HCT116 (cell line): ENCODE measurements around the gene ADAM23.

Experiments used
- ELF1 ChIP-seq: IDR thresholded peaks from 2 replicates; pipeline ENCODE4 v1.6.1; 2012; ENCODE audit warnings: low read depth, borderline replicate concordance
- EZH2 ChIP-seq: fragments of 200-600 bp; sonication (generic); IDR thresholded peaks from 2 replicates; pipeline ENCODE4 v1.6.1; 2017; ENCODE audit warnings: antibody characterized with exemption, mixed run types
- EZH2phosphoT487 ChIP-seq: fragments of 200-600 bp; IDR thresholded peaks from 2 replicates; pipeline ENCODE4 v1.6.1; 2018; ENCODE audit warnings: antibody characterized with exemption, borderline replicate concordance
- JUND ChIP-seq: IDR thresholded peaks from 2 replicates; pipeline ENCODE4 v1.6.1; 2012
- POLR2A ChIP-seq: IDR thresholded peaks from 2 replicates; pipeline ENCODE4 v1.7.0; 2011; ENCODE audit warnings: borderline replicate concordance; ENCODE audit not compliant: insufficient read depth, insufficient read length; ENCODE audit errors: extremely low read depth
- POLR2AphosphoS5 ChIP-seq: IDR thresholded peaks from 2 replicates; pipeline ENCODE4 v1.6.1; 2011; ENCODE audit warnings: mild to moderate bottlenecking, low read depth, low read length, moderate library complexity
- SRF ChIP-seq: IDR thresholded peaks from 2 replicates; pipeline ENCODE4 v1.6.1; 2012; ENCODE audit warnings: low read depth
- YY1 ChIP-seq: IDR thresholded peaks from 2 replicates; pipeline ENCODE4 v1.6.1; 2011; ENCODE audit warnings: low read length, low read depth, moderate library complexity, mild to moderate bottlenecking; ENCODE audit not compliant: insufficient replicate concordance; ENCODE audit errors: extremely low read depth
- TF ChIP-seq, protein P1 (sequence below), 3 experiments: fragments of 200-600 bp in 1 of 3; sonication (generic) in 1 of 3; IDR thresholded peaks in 2 of 3; conservative IDR thresholded peaks in 1 of 3; 2 replicates each; pipeline ENCODE4 v1.5.1; 2012 to 2017; ENCODE audit warnings: low read depth in 2 of 3, low read length in 2 of 3, antibody characterized with exemption in 1 of 3, borderline replicate concordance in 1 of 3, control low read depth in 1 of 3, mild to moderate bottlenecking in 1 of 3, mixed read lengths in 1 of 3, mixed run types in 1 of 3, moderate library complexity in 1 of 3; ENCODE audit not compliant: insufficient read depth in 1 of 3
- TF ChIP-seq, protein P2 (sequence below): IDR thresholded peaks from 2 replicates; pipeline ENCODE4 v1.6.1; 2012; ENCODE audit warnings: low read depth
- TF ChIP-seq, protein P3 (sequence below): IDR thresholded peaks from 2 replicates; pipeline ENCODE4 v1.6.1; 2012

DNA sequence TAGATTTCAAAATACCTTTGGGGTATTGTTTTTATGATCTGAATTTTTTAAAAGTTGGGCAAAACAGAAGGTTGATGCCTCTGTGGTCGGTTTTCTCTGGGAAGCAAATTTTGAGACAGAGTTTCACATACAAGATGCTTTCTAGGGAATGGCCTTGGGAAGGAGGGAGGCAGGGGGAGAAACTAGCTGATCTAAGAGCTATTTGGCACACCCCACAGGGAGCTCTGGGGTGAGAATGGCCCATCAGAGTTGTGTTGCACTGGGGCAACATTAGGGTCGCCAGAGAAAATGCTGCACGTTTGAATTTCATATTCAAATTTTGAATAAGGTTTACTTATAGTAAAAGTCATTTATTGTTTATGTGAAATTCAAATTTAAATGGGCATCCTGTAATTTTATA is 11.9 kb upstream of the ADAM23 start:
- TF ChIP-seq POLR2A (no peak), EZH2phosphoT487 (no peak), POLR2AphosphoS5 (no peak), JUND (no peak), SRF (no peak), YY1 (no peak), EZH2 (no peak), ELF1 (no peak)
- TF ChIP-seq, protein P1, sequence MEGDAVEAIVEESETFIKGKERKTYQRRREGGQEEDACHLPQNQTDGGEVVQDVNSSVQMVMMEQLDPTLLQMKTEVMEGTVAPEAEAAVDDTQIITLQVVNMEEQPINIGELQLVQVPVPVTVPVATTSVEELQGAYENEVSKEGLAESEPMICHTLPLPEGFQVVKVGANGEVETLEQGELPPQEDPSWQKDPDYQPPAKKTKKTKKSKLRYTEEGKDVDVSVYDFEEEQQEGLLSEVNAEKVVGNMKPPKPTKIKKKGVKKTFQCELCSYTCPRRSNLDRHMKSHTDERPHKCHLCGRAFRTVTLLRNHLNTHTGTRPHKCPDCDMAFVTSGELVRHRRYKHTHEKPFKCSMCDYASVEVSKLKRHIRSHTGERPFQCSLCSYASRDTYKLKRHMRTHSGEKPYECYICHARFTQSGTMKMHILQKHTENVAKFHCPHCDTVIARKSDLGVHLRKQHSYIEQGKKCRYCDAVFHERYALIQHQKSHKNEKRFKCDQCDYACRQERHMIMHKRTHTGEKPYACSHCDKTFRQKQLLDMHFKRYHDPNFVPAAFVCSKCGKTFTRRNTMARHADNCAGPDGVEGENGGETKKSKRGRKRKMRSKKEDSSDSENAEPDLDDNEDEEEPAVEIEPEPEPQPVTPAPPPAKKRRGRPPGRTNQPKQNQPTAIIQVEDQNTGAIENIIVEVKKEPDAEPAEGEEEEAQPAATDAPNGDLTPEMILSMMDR (IDR thresholded peaks at IDR 0.05 in 2 of 3, conservative IDR thresholded peaks at IDR 0.05 in 1 of 3; ENCODE audit: borderline replicate concordance in 1 of 3, insufficient read depth in 1 of 3, low read depth in 2 of 3, low read length in 2 of 3), result no peak
- TF ChIP-seq, protein P2, sequence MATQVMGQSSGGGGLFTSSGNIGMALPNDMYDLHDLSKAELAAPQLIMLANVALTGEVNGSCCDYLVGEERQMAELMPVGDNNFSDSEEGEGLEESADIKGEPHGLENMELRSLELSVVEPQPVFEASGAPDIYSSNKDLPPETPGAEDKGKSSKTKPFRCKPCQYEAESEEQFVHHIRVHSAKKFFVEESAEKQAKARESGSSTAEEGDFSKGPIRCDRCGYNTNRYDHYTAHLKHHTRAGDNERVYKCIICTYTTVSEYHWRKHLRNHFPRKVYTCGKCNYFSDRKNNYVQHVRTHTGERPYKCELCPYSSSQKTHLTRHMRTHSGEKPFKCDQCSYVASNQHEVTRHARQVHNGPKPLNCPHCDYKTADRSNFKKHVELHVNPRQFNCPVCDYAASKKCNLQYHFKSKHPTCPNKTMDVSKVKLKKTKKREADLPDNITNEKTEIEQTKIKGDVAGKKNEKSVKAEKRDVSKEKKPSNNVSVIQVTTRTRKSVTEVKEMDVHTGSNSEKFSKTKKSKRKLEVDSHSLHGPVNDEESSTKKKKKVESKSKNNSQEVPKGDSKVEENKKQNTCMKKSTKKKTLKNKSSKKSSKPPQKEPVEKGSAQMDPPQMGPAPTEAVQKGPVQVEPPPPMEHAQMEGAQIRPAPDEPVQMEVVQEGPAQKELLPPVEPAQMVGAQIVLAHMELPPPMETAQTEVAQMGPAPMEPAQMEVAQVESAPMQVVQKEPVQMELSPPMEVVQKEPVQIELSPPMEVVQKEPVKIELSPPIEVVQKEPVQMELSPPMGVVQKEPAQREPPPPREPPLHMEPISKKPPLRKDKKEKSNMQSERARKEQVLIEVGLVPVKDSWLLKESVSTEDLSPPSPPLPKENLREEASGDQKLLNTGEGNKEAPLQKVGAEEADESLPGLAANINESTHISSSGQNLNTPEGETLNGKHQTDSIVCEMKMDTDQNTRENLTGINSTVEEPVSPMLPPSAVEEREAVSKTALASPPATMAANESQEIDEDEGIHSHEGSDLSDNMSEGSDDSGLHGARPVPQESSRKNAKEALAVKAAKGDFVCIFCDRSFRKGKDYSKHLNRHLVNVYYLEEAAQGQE, result no peak
- TF ChIP-seq, protein P3, sequence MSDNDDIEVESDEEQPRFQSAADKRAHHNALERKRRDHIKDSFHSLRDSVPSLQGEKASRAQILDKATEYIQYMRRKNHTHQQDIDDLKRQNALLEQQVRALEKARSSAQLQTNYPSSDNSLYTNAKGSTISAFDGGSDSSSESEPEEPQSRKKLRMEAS, result no peak
